GM19467 (cell line): Measurements from ENCODE around the gene TMEM141.

Experiments
- ATAC-seq: cut with Tn5 transposase; IDR thresholded peaks from one replicate; pipeline ENCODE4 v1.9.1; 2021; ENCODE audit warnings: mild to moderate bottlenecking, moderate library complexity; ENCODE audit not compliant: unreplicated experiment

TMEM141 gene

GRCh38 chr9:136790640-136791515 is at the start of gene TMEM141:
Gene TMEM141, plus strand, starts transcription at chr9:136791344. Its CDS starts 27 bp downstream, at chr9:136791371.
- peak; percentile 77 for ATAC-seq

DNA sequence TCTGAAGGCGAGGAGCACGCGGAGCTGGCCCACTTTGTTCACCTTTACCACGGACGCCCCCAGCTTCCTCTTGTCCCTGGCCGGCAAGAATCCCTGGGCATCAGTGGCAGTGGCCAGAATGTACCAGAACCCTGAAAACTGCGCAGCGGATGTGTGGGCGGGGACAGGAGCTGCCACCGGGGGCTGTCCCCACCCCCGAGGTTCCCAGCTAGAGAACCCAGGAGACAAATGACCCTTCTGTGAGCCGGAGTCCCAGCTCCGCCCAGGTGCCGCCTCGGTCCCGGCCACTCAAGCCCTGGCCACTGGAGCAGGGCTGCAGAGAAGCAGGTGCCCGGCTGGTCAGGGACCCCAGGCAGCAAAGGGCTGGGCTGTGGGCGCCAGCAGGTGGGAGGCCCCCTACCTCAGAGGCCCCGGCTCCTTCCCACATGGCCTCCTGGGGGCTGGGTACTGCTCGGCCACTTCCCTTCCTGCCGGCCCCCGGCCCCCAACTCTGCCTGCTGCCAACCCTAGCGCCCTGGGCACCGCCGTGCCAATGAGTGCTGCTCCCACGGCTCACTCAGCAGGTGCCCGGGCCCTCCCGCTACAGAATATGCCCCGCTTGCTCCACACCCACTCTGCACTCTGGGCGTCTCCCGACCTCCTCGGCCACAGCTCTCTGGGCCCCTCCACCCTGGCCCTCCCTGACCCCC is 49.1 kb upstream of the TMEM141 start:
- ATAC-seq = no peak

- no peak for ATAC-seq
These were observed 48.4 kb upstream of the TMEM141 start, which contains the start of gene LCN10 for GRCh38 chr9:136742591-136743391. Gene LCN10, minus strand, starts transcription at chr9:136742940. Its CDS starts 37 bp downstream, at chr9:136742903.

- ATAC-seq = no peak
These were observed 47.4 kb upstream of the TMEM141 start for GRCh38 chr9:136743639-136744211.

GRCh38 chr9:136744773-136745172 is 46.4 kb upstream of the TMEM141 start:
- ATAC-seq = no peak

DNA sequence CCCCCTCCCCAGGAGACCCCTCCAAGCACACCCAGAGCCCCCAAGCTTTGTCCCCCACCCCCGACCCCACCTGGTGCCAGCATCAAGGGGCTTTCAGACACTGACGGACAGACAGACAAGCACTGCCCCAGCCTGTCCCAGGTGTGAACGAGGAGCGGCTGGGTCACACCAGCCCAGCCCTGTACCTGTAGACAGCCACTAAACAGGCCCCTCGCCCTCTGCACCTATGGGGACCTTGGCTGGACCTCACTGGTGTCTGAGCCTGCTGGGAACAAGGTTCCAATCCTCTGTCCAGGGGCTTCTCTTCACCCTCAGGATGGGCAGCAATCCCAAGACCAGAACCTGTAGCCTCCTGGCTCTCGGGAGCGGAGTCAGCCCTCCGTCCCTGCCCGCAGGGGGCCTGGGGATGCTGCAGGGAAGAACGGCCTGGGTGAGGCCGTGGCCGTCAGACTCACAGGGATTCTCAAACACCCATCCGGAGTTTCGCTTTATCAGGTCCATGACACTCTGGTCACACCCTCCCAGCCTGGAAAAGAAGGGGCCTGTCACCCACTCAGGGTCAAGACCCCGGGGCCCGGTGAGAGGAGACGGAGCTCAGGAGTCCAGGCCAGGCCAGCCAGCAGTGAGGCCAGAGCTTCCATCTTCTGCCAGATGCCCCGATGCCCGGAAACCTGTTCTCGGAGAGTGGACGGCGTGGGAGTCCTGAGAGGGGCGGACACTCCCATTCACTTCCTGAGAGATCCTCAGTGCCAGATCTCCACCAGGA is 45.6 kb upstream of the TMEM141 start:
- no peak for ATAC-seq

DNA sequence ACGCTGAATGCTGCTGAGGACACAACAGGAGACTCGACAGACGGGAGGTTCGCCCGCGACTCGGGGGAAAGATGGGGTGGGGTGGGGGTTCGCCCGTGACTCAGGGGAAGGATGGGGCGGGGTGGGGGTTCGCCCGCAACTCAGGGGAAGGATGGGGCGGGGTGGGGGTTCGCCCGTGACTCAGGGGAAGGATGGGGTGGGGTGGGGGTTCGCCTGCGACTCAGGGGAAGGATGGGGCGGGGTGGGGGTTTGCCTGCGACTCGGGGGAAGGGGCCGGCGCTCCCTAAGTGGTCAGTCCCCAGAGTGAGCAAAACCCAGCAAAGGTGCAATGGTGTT is 45.0 kb upstream of the TMEM141 start:
- no peak for ATAC-seq

DNA sequence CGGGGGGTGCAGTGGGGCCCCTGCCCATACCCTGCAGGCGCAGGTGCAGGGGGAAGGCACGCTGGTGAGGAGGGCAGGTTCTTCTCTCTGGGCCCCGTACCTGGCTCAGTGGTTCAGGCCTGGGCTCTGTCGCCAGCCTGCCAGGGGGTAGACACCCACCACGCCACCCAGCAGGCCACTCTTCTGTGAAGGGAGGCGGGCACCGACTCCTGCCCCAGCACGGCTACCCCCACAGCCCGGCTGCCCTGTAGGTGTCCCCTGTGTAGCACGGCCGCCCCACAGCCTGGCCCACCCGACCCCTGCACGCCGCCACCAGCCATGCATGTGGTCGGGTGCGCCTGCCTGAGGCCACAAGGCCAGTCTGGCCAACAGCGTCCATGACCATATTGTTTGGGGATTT is 44.5 kb upstream of the TMEM141 start:
- no peak for ATAC-seq

DNA sequence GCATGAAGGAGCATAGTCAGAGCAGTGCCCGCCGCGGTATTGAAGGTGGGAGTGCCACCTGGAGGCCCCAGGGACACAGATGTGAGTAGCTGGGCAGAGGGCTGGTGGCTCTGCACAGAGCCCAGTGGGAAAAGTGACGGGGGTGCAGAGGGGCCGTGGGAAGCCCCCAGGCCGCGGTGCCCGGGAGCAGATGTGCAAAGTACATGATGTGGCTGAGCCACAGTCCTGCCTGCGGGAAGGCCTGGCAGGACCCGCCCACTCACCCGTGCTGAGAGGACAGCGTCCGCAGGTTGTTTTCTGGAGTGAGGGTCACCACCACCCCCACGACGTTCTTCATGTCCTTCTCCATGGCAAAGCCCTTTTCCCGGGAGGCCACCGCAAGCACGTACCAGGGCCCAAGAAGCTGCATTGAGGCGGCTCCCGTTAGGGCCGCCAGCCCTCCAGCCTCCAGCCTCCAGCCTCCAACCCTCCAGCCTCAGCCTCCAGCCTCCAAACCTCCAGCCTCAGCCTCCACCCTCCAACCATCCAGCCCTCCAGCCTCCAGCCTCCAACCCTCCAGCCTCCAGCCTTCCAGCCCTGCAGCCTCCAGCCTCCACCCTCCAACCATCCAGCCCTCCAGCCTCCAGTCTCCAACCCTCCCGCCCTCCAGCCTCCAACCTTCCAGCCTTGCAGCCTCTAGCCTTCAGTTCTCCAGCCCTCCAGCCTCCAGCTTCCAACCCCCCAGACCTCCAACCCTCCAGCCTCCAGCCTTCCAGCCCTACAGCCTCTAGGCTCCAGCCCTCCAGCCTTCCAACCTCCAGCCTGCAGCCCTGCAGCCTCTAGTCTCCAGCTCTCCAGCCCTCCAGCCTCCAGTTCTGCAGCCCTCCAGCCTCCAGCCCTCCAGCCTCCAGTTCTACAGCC is 43.7 kb upstream of the TMEM141 start:
- ATAC-seq = no peak

- ATAC-seq = no peak
These were observed 42.9 kb upstream of the TMEM141 start, which contains the start of gene LCN6 for GRCh38 chr9:136748201-136748600. Gene LCN6, minus strand, starts transcription at chr9:136748525. Its CDS starts 42 bp downstream, at chr9:136748483.

GRCh38 chr9:136748666-136749611 is 42.2 kb upstream of the TMEM141 start:
- ATAC-seq = no peak

- ATAC-seq = no peak
These were observed 40.6 kb upstream of the TMEM141 start for GRCh38 chr9:136750526-136750925.

DNA sequence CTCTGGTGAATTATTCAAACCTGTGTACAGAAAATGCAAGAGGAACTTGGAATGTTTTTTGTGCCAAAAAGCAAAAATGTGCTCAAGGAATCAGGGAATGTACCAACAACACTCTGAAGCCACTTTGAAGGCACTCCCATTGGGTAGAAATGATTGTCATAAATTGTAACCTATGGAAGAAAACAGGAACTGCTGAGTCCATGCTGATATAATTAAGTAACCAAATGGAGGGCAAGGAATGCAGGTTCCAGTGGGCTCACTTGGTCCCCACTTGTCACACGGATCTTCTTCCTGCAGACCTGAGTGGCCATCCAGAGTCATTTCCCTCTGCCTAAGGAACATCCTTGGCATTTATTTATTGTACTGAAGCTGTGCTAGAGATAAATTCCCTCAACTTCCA is 39.9 kb upstream of the TMEM141 start:
- no peak for ATAC-seq

DNA sequence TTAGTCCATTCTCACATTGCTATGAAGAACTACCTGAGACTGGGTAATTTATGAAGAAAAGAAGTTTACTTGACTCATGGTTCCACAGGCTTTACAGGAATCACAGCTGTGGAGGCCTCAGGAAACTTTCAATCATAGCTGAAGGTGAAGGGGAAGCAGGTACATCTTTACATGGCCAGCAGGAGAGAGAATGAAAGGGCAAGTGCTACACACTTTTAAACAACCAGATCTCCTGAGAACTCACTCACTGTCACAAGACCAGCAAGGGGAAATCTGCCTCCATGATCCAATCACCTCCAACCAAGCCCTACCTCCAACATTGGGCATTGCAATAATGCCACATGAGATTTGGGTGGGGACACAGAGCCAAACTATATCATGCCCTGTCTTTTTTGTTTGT is 39.3 kb upstream of the TMEM141 start:
- no peak for ATAC-seq

DNA sequence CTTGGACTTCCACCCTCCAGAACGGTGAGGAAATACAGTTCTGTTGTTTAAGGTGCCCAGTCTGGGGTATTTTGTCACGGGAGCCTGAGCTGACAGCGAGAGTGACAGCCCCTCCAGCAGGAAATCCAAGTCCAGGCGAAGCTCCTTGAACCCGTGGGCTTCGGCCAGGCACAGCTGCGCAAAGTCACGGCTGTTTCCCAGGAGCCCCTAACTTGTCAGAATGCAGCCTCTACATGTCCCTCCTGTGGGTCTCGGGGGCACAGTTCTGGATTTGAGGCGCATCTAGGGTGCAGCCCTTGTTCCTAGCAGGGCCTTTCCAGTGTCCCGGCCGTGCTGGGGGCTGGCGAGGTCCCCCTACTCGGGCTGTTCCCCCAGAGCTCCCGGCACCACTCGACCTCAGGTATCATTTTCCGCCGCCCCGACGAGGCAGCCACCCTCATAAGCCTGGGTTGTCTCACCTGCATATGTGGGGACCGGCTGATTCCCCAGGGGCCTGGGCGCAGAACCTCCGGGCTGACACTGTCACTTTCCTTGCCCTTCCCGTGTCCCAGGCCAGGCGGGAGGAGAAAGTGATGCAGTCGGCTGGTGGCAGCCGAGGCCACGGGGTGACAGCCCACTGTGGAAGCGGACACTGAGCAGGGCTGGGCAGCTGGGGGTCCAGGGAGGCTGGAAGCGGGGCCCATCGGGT is 37.6 kb upstream of the TMEM141 start:
- no peak for ATAC-seq

DNA sequence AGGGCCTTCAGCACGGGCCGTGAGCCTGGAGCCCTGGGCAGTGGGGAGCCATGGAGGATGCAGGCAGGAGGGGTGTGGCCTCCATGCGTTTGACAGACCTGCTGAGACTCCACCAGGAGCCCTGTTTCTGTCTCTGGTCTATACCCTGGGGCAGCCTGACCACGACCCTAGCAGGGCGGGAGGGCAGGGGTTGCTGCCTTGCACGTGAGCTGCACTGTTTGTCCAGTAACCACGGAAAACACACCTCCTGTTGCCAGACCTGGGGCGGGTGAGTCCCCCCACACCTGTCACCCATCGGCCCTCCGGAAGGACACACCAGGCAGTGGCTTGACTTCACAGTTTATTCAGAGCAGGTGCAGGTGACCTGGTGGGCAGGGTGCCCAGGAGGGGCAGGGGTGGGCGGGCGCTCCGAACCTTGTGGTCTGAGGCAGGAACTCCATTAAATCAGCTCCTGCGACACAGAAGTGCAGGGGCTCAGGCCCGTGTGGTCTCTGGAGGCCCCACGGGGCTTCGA is 37.0 kb upstream of the TMEM141 start:
- ATAC-seq = no peak

GRCh38 chr9:136754626-136755301 is 36.4 kb upstream of the TMEM141 start:
- ATAC-seq = no peak
